Measurements from ENCODE around the gene STX16.

The STX16 gene

GRCh38 chr20:58650776-58651558, at the start of gene STX16:
TSS of gene STX16 (plus strand) at chr20:58651283. CDS start at chr20:58652007, 724 bp downstream.
- peak; percentile 79 for DNase-seq (ENCODE audit: low read depth)

- DNase-seq (ENCODE audit: low read depth): no peak
Observed at GRCh38 chr20:58602124-58602523, 49.0 kb upstream of the STX16 start.

- no peak for DNase-seq (ENCODE audit: low read depth)
Observed at GRCh38 chr20:58603721-58604120, 47.4 kb upstream of the STX16 start.

GRCh38 chr20:58604128-58604881, 46.8 kb upstream of the STX16 start:
- no peak for DNase-seq (ENCODE audit: low read depth)

- DNase-seq (ENCODE audit: low read depth): no peak
Observed at GRCh38 chr20:58605292-58606065, 45.6 kb upstream of the STX16 start.

GRCh38 chr20:58606184-58606583, 44.9 kb upstream of the STX16 start:
- DNase-seq (ENCODE audit: low read depth): no peak

GRCh38 chr20:58608096-58608840, 42.8 kb upstream of the STX16 start:
- DNase-seq (ENCODE audit: low read depth): no peak

GRCh38 chr20:58609026-58609425, 42.1 kb upstream of the STX16 start:
- no peak for DNase-seq (ENCODE audit: low read depth)

GRCh38 chr20:58610071-58610800, 40.8 kb upstream of the STX16 start:
- DNase-seq (ENCODE audit: low read depth): no peak

- no peak for DNase-seq (ENCODE audit: low read depth)
Observed at GRCh38 chr20:58610811-58611210, 40.3 kb upstream of the STX16 start.

- DNase-seq (ENCODE audit: low read depth): no peak
Observed at GRCh38 chr20:58611236-58612030, 39.6 kb upstream of the STX16 start.

- no peak for DNase-seq (ENCODE audit: low read depth)
Observed at GRCh38 chr20:58612121-58612691, 38.9 kb upstream of the STX16 start.

- no peak for DNase-seq (ENCODE audit: low read depth)
Observed at GRCh38 chr20:58613061-58613854, 37.8 kb upstream of the STX16 start.

- no peak for DNase-seq (ENCODE audit: low read depth)
Observed at GRCh38 chr20:58614366-58614765, 36.7 kb upstream of the STX16 start.

- DNase-seq (ENCODE audit: low read depth): no peak
Observed at GRCh38 chr20:58614984-58615760, 35.9 kb upstream of the STX16 start.

GRCh38 chr20:58616411-58616810, 34.7 kb upstream of the STX16 start:
- DNase-seq (ENCODE audit: low read depth): no peak

- DNase-seq (ENCODE audit: low read depth): no peak
Observed at GRCh38 chr20:58617158-58617557, 33.9 kb upstream of the STX16 start.

- no peak for DNase-seq (ENCODE audit: low read depth)
Observed at GRCh38 chr20:58618351-58619076, 32.6 kb upstream of the STX16 start.

All from stimulated activated CD4-positive, alpha-beta T cell treated with anti-CD3 and anti-CD28 coated beads, Interleukin-2, amount 100 ng/mL, for 4 hours (primary cell).